Measurements from ENCODE around the gene SLC6A6. TPM values are rescaled to one million over a fixed set of nuclear protein-coding genes. Genes with fewer than 3 reads are reported as not detected.

The SLC6A6 gene
- total RNA-seq, 1 donor from 2014 or later, result 24.2 TPM

DNA sequence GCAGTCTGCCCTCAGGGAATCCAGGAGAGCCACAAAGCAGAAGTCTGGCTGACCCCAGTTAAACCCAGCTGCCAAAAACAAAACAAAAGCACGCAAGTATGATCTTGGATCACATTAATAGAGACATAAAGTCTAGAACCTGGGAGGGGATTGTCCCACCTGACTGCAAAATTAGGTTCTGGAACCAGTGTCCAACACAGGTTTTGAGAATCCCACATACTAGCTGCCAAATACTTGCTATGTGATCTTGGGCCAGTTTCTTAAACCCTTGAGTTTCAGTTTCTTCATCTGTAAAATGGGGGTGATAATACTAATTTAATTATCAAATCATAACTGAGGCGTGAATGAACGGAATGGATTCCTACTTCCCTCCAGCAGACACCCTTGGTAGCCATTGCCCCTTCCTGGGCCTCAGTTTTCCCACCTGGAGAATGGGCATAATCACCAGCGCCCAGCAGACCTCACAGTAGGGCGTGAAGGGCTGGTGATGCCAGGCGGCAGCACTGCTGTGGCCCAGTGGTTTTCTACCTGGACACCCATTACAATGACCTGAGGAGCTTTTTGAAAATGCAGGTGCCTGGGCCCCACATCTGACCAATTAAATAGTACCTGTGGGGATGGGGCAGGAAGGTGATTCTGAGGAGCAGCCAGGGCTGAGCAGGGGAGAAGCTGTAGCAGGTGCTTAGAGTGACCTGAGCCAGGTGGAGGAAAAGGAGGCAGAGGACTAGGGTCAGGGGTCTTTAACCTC, 105.5 kb downstream of the SLC6A6 start:
- FAIRE-seq (no peak), DNase-seq (ENCODE audit: low read depth) (no peak)
- Histone ChIP-seq H3K4me3 (ENCODE audit: insufficient read depth, low read depth, low read length) (no peak overlapping the region), H3K27ac (ENCODE audit: low read depth, low read length) (no peak overlapping the region), H2AFZ (ENCODE audit: low read depth, low read length) (no peak overlapping the region), H4K20me1 (ENCODE audit: insufficient read depth, low read length) (no peaks in the 10 kb centered on the region), H3K36me3 (ENCODE audit: insufficient read depth, low read length) (no peaks in the 10 kb centered on the region), H3K79me2 (ENCODE audit: insufficient read depth, low read length) (no peaks in the 10 kb centered on the region), H3K4me1 (ENCODE audit: insufficient read depth, low read length) (no peaks in the 10 kb centered on the region), H3K27me3 (ENCODE audit: insufficient read depth, low read length) (no peaks in the 10 kb centered on the region), H3K4me2 (ENCODE audit: low read length) (no peak overlapping the region), H3K9ac (ENCODE audit: low read length) (no peak overlapping the region), H3K9me3 (ENCODE audit: insufficient read depth, low read depth, low read length) (peaks cover 4% of the 10 kb centered on the region)
- peaks cover 38% of the 10 kb centered on the region for H3K27me3 Mint-ChIP-seq (ENCODE audit: low read depth, unreplicated experiment)
- H3K9me3 Mint-ChIP-seq (ENCODE audit: unreplicated experiment), result peaks cover 7% of the 10 kb centered on the region
- no peak for TF ChIP-seq EZH2 (IDR thresholded peaks at IDR 0.05; ENCODE audit: insufficient read depth, low read length)
- peaks cover 3% of the 10 kb centered on the region for H3K36me3 Mint-ChIP-seq (ENCODE audit: low read depth, unreplicated experiment)
- H3K4me3 Mint-ChIP-seq (ENCODE audit: unreplicated experiment), result no peak overlapping the region
- H3K27ac Mint-ChIP-seq (ENCODE audit: unreplicated experiment), result no peak overlapping the region
- H3K4me1 Mint-ChIP-seq (ENCODE audit: low read depth, unreplicated experiment), result no peaks in the 10 kb centered on the region

DNA sequence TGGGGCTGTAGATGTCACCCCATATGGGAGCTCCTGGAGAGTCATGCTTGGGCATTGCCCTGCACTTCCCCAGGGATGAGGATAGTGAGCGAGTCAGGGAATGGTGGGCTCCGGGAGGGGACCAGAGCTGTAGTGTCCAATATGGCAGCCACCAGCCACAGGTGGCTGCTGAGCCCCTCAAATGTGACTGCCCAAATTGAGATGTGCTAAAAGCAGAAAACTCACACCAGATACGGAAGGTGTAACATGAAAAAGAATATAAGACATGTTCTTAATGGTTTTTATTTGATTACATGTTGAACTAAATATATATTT, 106.1 kb downstream of the SLC6A6 start:
- Mint-ChIP-seq H3K4me3 (ENCODE audit: unreplicated experiment) (no peak overlapping the region), H3K4me1 (ENCODE audit: low read depth, unreplicated experiment) (no peaks in the 10 kb centered on the region), H3K36me3 (ENCODE audit: low read depth, unreplicated experiment) (no peaks in the 10 kb centered on the region), H3K27ac (ENCODE audit: unreplicated experiment) (no peak overlapping the region), H3K27me3 (ENCODE audit: low read depth, unreplicated experiment) (peaks cover 38% of the 10 kb centered on the region), H3K9me3 (ENCODE audit: unreplicated experiment) (peaks cover 2% of the 10 kb centered on the region)
- no peaks in the 10 kb centered on the region for H3K79me2 ChIP-seq (ENCODE audit: insufficient read depth, low read length)
- no peaks in the 10 kb centered on the region for H3K9me3 ChIP-seq (ENCODE audit: insufficient read depth, low read depth, low read length)
- DNase-seq (ENCODE audit: low read depth) (no peak), FAIRE-seq (no peak)
- no peaks in the 10 kb centered on the region for H4K20me1 ChIP-seq (ENCODE audit: insufficient read depth, low read length)
- H3K4me3 ChIP-seq (ENCODE audit: insufficient read depth, low read depth, low read length), result no peak overlapping the region
- H3K4me1 ChIP-seq (ENCODE audit: insufficient read depth, low read length), result no peaks in the 10 kb centered on the region
- TF ChIP-seq EZH2 (IDR thresholded peaks at IDR 0.05; ENCODE audit: insufficient read depth, low read length), result no peak
- H3K36me3 ChIP-seq (ENCODE audit: insufficient read depth, low read length), result no peaks in the 10 kb centered on the region
- no peak overlapping the region for H3K27ac ChIP-seq (ENCODE audit: low read depth, low read length)
- no peak overlapping the region for H2AFZ ChIP-seq (ENCODE audit: low read depth, low read length)
- no peak overlapping the region for H3K4me2 ChIP-seq (ENCODE audit: low read length)
- no peak overlapping the region for H3K9ac ChIP-seq (ENCODE audit: low read length)
- H3K27me3 ChIP-seq (ENCODE audit: insufficient read depth, low read length), result no peaks in the 10 kb centered on the region

DNA sequence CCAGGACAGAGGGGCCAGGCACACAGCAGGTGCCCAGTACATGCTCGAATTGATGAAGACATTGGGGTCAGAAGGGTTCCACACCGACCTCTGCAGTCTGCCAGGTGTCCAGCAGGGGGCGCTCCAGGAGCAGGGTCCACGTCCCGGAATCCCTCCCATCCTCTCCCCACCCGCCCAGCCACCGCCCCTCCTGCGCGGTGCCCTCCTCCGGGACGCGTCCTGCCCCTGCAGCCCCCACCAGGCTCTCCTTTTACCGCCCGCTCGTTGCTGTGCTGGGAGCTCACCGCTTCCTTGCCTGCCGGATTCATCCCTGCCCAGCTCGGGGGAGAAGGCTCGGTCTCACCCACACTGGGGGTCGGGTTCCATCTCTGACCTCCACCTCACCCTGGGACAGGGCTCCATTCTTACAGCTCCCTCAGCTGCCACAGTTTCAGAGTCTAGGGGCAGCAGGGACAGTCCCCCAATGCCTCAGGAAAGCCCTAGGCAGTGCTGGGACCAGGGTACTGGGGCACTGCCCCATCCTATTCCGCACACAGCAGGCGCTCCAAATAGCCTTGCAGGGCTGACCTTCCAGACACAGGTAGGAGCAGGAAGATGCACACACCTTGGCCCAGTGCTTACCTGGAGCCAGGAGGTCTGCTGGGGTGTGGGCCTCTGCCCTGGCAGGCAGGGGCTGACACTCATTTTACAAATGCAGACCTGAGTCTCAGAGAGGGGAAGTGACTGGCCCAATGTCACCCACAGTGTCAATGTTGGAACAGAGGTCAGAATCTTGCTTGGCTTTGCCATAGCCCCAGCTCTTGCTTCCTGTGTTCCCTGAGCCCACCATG, 106.8 kb downstream of the SLC6A6 start:
- H3K79me2 ChIP-seq (ENCODE audit: insufficient read depth, low read length), result no peaks in the 10 kb centered on the region
- H2AFZ ChIP-seq (ENCODE audit: low read depth, low read length), result peak overlapping the region; percentile 77
- TF ChIP-seq, protein P1, sequence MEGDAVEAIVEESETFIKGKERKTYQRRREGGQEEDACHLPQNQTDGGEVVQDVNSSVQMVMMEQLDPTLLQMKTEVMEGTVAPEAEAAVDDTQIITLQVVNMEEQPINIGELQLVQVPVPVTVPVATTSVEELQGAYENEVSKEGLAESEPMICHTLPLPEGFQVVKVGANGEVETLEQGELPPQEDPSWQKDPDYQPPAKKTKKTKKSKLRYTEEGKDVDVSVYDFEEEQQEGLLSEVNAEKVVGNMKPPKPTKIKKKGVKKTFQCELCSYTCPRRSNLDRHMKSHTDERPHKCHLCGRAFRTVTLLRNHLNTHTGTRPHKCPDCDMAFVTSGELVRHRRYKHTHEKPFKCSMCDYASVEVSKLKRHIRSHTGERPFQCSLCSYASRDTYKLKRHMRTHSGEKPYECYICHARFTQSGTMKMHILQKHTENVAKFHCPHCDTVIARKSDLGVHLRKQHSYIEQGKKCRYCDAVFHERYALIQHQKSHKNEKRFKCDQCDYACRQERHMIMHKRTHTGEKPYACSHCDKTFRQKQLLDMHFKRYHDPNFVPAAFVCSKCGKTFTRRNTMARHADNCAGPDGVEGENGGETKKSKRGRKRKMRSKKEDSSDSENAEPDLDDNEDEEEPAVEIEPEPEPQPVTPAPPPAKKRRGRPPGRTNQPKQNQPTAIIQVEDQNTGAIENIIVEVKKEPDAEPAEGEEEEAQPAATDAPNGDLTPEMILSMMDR (IDR thresholded peaks at IDR 0.05; ENCODE audit: insufficient read depth, low read depth, low read length), result peak; percentile 65
- no peak for TF ChIP-seq EZH2 (IDR thresholded peaks at IDR 0.05; ENCODE audit: insufficient read depth, low read length)
- no peaks in the 10 kb centered on the region for H3K4me1 ChIP-seq (ENCODE audit: insufficient read depth, low read length)
- H3K36me3 Mint-ChIP-seq (ENCODE audit: low read depth, unreplicated experiment), result no peaks in the 10 kb centered on the region
- H3K9ac ChIP-seq (ENCODE audit: low read length), result no peak overlapping the region
- no peak overlapping the region for H3K4me3 ChIP-seq (ENCODE audit: insufficient read depth, low read depth, low read length)
- no peak overlapping the region for H3K4me3 Mint-ChIP-seq (ENCODE audit: unreplicated experiment)
- H3K9me3 Mint-ChIP-seq (ENCODE audit: unreplicated experiment), result no peaks in the 10 kb centered on the region
- peaks cover 40% of the 10 kb centered on the region for H3K27me3 Mint-ChIP-seq (ENCODE audit: low read depth, unreplicated experiment)
- H3K4me1 Mint-ChIP-seq (ENCODE audit: low read depth, unreplicated experiment), result no peaks in the 10 kb centered on the region
- no peaks in the 10 kb centered on the region for H3K27me3 ChIP-seq (ENCODE audit: insufficient read depth, low read length)
- no peaks in the 10 kb centered on the region for H3K9me3 ChIP-seq (ENCODE audit: insufficient read depth, low read depth, low read length)
- FAIRE-seq (no peak), DNase-seq (ENCODE audit: low read depth) (no peak)
- no peaks in the 10 kb centered on the region for H4K20me1 ChIP-seq (ENCODE audit: insufficient read depth, low read length)
- no peak overlapping the region for H3K27ac Mint-ChIP-seq (ENCODE audit: unreplicated experiment)
- H3K4me2 ChIP-seq (ENCODE audit: low read length), result peak overlapping the region; percentile 73
- no peak overlapping the region for H3K27ac ChIP-seq (ENCODE audit: low read depth, low read length)
- no peaks in the 10 kb centered on the region for H3K36me3 ChIP-seq (ENCODE audit: insufficient read depth, low read length)

All from astrocyte (in vitro differentiated cells and primary cell).